Skin epidermis (tissue), 12 donors: Measurements from ENCODE around the gene FOXJ1.

Experiments used
- H3K27ac ChIP-seq, 21 experiments: fragments of 200-600 bp; sonication (generic) in 11 of 21; one replicate each; pipeline ENCODE4 v1.5.0; 2020; ENCODE audit warnings: mild to moderate bottlenecking in 3 of 21, inconsistent platforms in 2 of 21, moderate library complexity in 2 of 21
- H3K4me3 ChIP-seq, 7 experiments: fragments of 200-600 bp; sonication (generic) in 2 of 7; one replicate each; pipeline ENCODE4 v1.5.0; 2020; ENCODE audit warnings: inconsistent platforms in 2 of 7, mild to moderate bottlenecking in 2 of 7, moderate library complexity in 1 of 7

FOXJ1 gene

GRCh38 chr17:76103274-76104139, 37.5 kb downstream of the FOXJ1 start, which contains the start of gene EXOC7:
Gene EXOC7 (minus strand): TSS chr17:76103787. CDS start chr17:76103692, 95 bp downstream.
- Histone ChIP-seq H3K27ac (peak within 1 kb of the TSS; percentile 50 to 95 (median 87)), H3K4me3 (peak within 1 kb of the TSS; percentile 61 to 87 (median 74))

- peak overlapping the region; percentile 50 to 95 (median 87) for H3K27ac ChIP-seq
- H3K4me3 ChIP-seq = peak overlapping the region; percentile 61 to 87 (median 74)
These were observed 38.1 kb downstream of the FOXJ1 start for GRCh38 chr17:76102944-76103273.

DNA sequence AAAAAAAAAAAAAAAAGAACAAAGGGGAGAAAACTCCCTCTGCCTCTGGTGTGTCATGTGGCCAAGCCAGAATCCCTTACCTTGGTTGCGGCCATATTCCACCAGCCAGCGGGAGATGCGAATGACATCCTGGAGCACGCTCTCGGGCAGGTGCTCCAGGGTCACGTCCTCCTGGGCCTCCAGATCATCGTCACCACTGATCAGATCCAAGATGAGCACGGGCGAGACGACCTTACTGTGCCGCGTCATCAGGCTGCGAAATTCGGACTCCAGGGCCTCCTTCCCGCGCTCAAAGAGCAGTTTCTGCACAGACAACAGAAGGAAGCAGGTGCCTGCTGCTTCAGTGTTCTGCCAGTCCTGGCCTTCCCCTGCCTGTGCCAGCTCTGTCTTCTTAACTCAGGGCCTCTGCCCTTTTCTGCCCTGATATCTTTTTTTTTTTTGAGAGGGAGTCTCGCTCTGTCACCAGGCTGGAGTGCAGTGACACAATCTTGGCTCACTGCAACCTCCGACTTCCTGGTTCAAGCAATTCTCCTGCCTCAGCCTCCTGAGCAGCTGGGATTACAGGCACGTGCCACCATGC, 43.2 kb downstream of the FOXJ1 start:
- Histone ChIP-seq H3K4me3 (no peak overlapping the region), H3K27ac (no peak overlapping the region)

DNA sequence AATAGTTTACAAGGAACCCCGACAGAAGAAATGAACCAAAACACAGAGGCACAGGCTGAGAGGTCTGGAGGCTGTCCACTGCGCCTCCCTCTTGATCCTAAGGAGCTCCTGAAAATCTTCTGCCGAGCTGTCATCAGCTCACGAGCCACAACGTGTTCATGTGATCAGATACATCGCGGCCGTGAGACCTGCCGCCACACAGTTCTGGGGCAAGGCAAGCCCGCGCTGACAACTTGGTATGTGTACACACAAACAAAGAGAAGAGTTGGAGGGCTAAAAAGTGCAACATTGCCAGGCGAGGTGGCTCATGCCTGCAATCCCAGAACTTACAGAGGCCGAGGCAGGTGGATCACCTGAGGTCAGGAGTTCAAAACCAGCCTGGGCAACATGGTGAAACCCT, 45.1 kb downstream of the FOXJ1 start:
- Histone ChIP-seq H3K4me3 (no peak overlapping the region), H3K27ac (no peak overlapping the region)

- Histone ChIP-seq H3K4me3 (no peak overlapping the region), H3K27ac (no peak overlapping the region)
These were observed 47.0 kb downstream of the FOXJ1 start for GRCh38 chr17:76094046-76094445.

GRCh38 chr17:76092526-76093413, 48.3 kb downstream of the FOXJ1 start:
- H3K4me3 ChIP-seq = no peak overlapping the region
- H3K27ac ChIP-seq = no peak overlapping the region

GRCh38 chr17:76091526-76092286, 49.3 kb downstream of the FOXJ1 start:
- no peak overlapping the region for H3K4me3 ChIP-seq

DNA sequence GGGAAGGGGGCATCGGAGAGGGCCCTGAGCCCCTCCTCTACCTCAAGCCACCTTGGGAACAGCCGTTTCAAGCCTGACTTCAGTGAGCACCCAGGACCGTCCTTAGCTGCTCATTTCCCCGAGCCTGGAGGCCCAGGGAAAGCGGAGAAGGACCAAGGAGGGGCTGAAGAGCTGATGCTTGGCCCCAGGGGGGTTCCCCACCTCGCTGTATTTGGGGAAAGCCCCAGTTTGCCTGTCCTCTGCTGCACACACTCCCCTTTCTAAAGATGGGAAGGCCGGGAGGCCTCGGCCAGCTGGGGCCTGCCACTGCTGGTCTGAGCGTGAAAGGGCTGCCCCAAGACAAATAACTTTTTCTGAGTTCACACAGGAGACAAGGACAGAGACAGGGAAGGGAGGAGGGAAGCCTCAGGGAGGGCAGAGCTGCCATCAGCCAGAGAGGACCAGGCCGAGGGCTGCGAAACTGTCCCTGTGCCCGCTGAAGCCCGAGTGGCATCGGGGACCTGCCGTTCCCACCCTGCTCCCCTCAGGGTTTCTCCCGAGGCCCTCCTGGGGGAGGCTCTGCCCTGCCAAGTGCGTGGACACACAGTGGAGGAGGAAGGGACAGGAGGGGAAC, 50.4 kb downstream of the FOXJ1 start:
- Histone ChIP-seq H3K4me3 (no peak overlapping the region), H3K27ac (no peak overlapping the region)

More at GRCh38 chr17:76091526-76092286, 49.3 kb downstream of the FOXJ1 start:
- no peak overlapping the region for H3K27ac ChIP-seq

- H3K4me3 ChIP-seq = no peak overlapping the region
- no peak overlapping the region for H3K27ac ChIP-seq
These were observed 51.1 kb downstream of the FOXJ1 start for GRCh38 chr17:76089680-76090516.

DNA sequence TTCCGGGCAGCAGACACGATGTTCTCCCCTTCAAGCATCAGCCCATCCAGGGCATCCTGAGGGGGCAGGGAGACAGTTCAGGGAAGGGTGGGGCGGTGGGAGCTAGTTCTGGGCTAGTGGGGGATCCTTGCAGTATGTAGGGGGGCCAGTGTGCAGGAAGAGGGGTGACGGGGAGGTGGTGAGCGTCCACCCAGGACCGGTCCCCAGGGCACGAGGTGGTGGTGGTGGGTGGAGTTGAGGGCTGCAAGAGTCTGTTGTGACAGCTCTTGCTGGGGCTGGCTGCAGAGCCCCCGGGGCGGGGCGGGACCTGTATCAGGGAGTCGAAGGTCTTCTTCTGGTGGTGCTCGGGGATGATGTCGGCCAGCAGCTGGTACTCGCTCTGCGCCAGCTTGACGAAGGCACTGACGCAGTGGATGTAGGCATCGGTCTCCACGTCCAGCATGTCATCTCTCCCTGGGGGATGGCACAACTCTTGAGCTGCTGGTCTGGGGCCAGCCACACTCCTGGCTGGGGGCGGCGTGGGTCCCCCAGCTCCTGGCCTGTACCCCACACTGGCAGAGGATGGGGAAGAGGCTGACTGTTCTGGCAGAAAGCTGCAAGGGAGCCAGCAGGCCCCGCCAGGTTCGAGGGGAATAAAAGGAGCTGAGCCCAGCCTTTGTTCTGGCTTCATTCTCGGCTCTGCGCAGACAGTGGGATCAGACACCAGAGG, 52.0 kb downstream of the FOXJ1 start:
- Histone ChIP-seq H3K27ac (no peak overlapping the region), H3K4me3 (no peak overlapping the region)

GRCh38 chr17:76088041-76088867, 52.8 kb downstream of the FOXJ1 start:
- Histone ChIP-seq H3K27ac (no peak overlapping the region), H3K4me3 (no peak overlapping the region)

DNA sequence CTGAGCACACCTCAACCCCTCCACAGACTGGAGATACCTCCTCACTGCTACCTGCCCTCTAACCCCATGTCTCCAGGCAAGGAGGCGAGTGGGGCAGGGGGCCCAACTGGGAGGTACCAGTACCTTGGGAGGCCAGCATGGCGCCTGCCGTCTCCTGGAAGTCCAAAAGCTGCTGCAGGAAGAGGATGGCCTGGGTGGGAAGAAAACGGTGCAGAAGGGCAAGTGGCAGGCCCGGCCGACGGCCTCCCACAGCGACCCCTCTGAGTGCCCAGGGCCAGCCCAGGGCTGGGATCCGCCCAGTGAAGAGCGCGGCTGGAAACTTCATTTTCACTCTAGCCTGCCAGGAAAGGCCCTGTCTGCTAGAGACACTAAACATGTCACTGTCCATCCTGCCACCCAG, 53.5 kb downstream of the FOXJ1 start:
- H3K4me3 ChIP-seq = no peak overlapping the region
- no peak overlapping the region for H3K27ac ChIP-seq

GRCh38 chr17:76086384-76086783, 54.7 kb downstream of the FOXJ1 start:
- H3K4me3 ChIP-seq = no peak overlapping the region
- no peak overlapping the region for H3K27ac ChIP-seq
